Measurements from ENCODE around the gene CYP4F22.

DNA sequence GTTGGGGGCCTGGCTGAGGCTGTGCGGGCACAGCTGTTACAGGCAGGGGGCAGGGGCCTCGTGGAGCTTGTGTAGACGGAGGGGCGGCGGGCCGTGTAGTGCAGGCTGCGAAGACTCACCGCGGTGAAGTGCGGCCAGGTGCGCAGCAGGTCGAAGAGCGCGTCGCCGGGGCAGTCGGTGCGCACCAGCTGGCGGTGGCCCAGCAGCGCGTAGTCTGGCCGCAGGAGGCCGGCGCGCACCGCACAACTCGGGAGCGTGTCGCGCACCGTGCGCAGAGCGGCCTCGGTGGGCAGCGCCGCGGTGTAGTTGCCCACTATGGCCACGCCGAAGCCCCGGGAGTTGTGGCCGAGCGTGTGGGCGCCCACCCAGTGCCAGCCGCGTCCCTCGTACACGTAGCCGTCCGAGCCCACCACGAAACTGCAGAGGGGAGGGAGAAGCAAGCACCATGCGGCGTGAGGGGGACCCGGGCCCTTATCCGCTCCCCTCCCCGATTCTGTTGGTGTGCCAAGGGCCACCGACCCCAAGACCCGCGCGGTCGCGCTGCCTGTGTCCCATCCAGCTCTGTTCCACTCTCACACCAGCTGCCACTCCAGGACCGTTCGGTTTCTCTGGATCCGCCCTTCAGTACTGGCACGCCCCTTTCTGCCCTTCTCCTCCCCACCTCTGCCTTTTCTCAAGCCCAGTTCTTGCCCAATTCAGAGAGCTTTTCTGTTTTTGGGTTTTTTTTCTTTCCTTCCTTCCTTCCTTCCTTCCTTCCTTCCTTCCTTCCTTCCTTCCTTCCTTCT lies 38.6 kb upstream of the CYP4F22 start:
- TF ChIP-seq CTCF (IDR thresholded peaks at IDR 0.05): no peak
- no peak for TF ChIP-seq POLR2A (IDR thresholded peaks at IDR 0.05)
